Osteoblast (primary cell): ENCODE results near the gene RASAL2. TPM values are rescaled to one million over a fixed set of nuclear protein-coding genes. Genes with fewer than 3 reads are reported as not detected.
A peak's percentile ranks its signal among the peaks of the same experiment; 100 is the strongest.

ENCODE experiments used
- DNase-seq: peaks from one replicate; pipeline ENCODE4 v3.0.0; 2011; ENCODE audit warnings: low spot score, mixed read lengths; ENCODE audit not compliant: insufficient read length; ENCODE audit errors: missing footprints
- H2AFZ ChIP-seq: 2 replicates; pipeline ENCODE4 v1.6.0; 2011; ENCODE audit warnings: mild to moderate bottlenecking, low read length
- H3K27ac ChIP-seq: 2 replicates; pipeline ENCODE4 v1.5.1; 2011; ENCODE audit warnings: mild to moderate bottlenecking, low read depth, low read length, moderate library complexity
- H3K27me3 ChIP-seq: 2 replicates; pipeline ENCODE4 v1.6.0; 2012; ENCODE audit warnings: mild to moderate bottlenecking, control low read depth, inconsistent platforms, low read length, moderate library complexity; ENCODE audit not compliant: insufficient read depth
- H3K36me3 ChIP-seq: 2 replicates; pipeline ENCODE4 v1.5.1; 2011; ENCODE audit warnings: mild to moderate bottlenecking, low read length, control low read depth, moderate library complexity; ENCODE audit not compliant: insufficient read depth
- H3K4me1 ChIP-seq: 2 replicates; pipeline ENCODE4 v1.5.1; 2011; ENCODE audit warnings: mild to moderate bottlenecking, low read length, control low read depth, moderate library complexity; ENCODE audit not compliant: insufficient read depth
- H3K4me2 ChIP-seq: 2 replicates; pipeline ENCODE4 v1.6.0; 2011; ENCODE audit warnings: mild to moderate bottlenecking, low read length; ENCODE audit not compliant: insufficient read depth
- H3K4me3 ChIP-seq: fragments of 200-600 bp; sonication (generic); 3 replicates; pipeline ENCODE4 v1.5.1; 2012; ENCODE audit warnings: mild to moderate bottlenecking, low read length, inconsistent platforms; ENCODE audit not compliant: insufficient read depth
- H3K79me2 ChIP-seq: 2 replicates; pipeline ENCODE4 v1.6.0; 2012; ENCODE audit warnings: mild to moderate bottlenecking, low read length, control low read depth, inconsistent platforms; ENCODE audit not compliant: insufficient read depth
- H3K9me3 ChIP-seq: 2 replicates; pipeline ENCODE4 v1.5.1; 2011; ENCODE audit warnings: low read depth, low read length, control low read depth
- H4K20me1 ChIP-seq: 2 replicates; pipeline ENCODE4 v1.6.0; 2012; ENCODE audit warnings: mild to moderate bottlenecking, low read length, control low read depth; ENCODE audit not compliant: insufficient read depth
- total RNA-seq: library from RNA; depleted of rRNA; stranded (reverse); fragments of >200 nt; gene quantifications from 2 replicates; pipeline ENCODE4 v1.2.3, GENCODE V29; 2012
- TF ChIP-seq, protein P1 (sequence below): IDR thresholded peaks from 2 replicates; pipeline ENCODE4 v1.5.1; 2011; ENCODE audit warnings: mild to moderate bottlenecking, low read depth, low read length, moderate library complexity; ENCODE audit errors: extremely low read depth

RASAL2 gene
- total RNA-seq, 1 donor, result 59.4 TPM

DNA sequence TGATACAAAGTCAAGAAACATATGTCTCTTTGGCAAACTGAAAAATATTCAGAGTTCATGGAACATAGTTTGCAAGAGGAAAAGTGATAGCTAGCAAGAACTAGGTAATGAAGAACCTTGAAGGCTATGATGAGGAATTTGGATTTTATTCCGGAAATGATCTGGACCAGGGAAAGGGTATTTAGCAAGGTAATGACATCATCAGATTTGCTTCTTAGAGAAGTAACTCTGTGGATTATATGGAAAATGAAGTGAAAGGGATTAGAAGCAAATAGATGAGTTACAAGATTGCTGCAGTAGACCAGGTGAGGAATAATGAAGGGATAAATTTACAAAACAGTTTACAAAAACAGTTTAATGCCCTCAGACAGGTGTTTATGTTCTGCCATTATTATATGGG, 197.3 kb downstream of the RASAL2 start:
- no peak for DNase-seq
- Histone ChIP-seq H3K27me3 (no peaks in the 10 kb centered on the region), H3K4me3 (no peak overlapping the region), H3K36me3 (peaks cover 10% of the 10 kb centered on the region), H3K9me3 (no peaks in the 10 kb centered on the region), H4K20me1 (peaks cover 8% of the 10 kb centered on the region), H3K79me2 (peaks cover 38% of the 10 kb centered on the region), H3K4me1 (no peaks in the 10 kb centered on the region), H2AFZ (no peak overlapping the region), H3K4me2 (no peak overlapping the region), H3K27ac (no peak overlapping the region)
- TF ChIP-seq, protein P1, sequence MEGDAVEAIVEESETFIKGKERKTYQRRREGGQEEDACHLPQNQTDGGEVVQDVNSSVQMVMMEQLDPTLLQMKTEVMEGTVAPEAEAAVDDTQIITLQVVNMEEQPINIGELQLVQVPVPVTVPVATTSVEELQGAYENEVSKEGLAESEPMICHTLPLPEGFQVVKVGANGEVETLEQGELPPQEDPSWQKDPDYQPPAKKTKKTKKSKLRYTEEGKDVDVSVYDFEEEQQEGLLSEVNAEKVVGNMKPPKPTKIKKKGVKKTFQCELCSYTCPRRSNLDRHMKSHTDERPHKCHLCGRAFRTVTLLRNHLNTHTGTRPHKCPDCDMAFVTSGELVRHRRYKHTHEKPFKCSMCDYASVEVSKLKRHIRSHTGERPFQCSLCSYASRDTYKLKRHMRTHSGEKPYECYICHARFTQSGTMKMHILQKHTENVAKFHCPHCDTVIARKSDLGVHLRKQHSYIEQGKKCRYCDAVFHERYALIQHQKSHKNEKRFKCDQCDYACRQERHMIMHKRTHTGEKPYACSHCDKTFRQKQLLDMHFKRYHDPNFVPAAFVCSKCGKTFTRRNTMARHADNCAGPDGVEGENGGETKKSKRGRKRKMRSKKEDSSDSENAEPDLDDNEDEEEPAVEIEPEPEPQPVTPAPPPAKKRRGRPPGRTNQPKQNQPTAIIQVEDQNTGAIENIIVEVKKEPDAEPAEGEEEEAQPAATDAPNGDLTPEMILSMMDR, result no peak

DNA sequence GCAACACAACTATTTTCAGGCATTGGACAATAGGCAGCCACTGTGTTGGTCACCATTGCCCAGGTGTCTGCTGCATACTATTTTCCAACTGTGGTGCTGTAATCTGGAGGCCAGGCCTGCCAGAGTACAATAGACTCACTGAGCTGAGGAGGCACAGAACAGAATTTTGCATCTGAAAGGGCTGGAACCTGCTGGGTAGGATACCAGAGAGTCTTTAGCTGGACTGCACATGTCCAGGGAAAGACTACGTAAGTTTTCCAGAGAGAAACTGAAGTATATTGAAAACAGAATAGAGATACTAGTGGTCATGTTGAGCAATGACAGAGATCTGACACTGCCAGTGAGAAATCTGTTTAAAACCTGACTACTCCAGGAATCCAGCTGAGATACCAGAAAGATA, 200.8 kb downstream of the RASAL2 start:
- DNase-seq, result no peak
- no peak overlapping the region for H3K4me2 ChIP-seq
- H3K4me1 ChIP-seq, result peaks cover under 1% of the 10 kb centered on the region
- peaks cover 33% of the 10 kb centered on the region for H3K79me2 ChIP-seq
- H3K36me3 ChIP-seq, result no peaks in the 10 kb centered on the region
- no peak overlapping the region for H2AFZ ChIP-seq
- H3K27me3 ChIP-seq, result no peaks in the 10 kb centered on the region
- H3K27ac ChIP-seq, result no peak overlapping the region
- H3K9me3 ChIP-seq, result no peaks in the 10 kb centered on the region
- no peak overlapping the region for H3K4me3 ChIP-seq
- H4K20me1 ChIP-seq, result peaks cover 8% of the 10 kb centered on the region
- TF ChIP-seq, protein P1, result peak; percentile 20

DNA sequence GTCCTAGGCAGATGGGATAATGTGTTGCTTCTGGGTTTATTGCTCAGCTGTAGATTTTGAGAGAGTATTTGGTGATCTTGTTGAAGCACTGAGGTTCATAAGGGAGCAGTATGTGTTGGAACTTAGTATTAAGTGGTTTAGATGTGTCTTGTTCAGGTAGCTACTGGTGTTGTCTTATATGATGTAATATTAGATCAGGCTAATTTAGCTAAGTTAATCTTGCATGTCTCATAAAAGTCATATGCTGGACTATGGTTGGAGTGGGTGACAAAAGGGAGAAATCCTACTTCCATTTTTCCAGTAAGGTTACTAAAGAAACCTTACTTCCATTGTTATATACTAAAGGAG, 206.4 kb downstream of the RASAL2 start:
- Histone ChIP-seq H3K27ac (peak overlapping the region; percentile 1), H2AFZ (no peak overlapping the region), H3K4me1 (peaks cover 8% of the 10 kb centered on the region), H3K27me3 (no peaks in the 10 kb centered on the region), H4K20me1 (peaks cover 4% of the 10 kb centered on the region), H3K4me2 (peak overlapping the region; percentile 23), H3K79me2 (peaks cover 52% of the 10 kb centered on the region), H3K9me3 (no peaks in the 10 kb centered on the region), H3K4me3 (no peak overlapping the region), H3K36me3 (no peaks in the 10 kb centered on the region)
- DNase-seq, result no peak
- TF ChIP-seq, protein P1, result no peak

DNA sequence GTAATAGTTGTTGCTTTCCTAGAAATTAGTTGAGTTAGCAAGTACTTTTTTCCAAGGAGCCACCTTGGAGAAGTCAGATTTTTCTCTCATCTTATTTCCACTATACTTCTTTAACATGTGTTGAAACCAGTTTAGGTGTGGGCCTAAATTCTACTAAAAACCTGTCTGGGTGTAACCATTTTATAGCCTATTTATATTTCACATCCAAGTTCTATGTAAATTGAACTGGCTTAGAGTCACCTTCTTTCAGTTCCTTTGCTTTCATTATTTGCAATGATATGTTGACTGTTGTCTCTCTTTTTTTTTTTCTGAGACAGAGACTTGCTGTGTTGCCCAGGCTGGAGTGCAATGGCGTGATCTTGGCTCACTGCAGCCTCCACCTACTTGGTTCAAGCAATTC, 207.2 kb downstream of the RASAL2 start:
- TF ChIP-seq, protein P1, result no peak
- Histone ChIP-seq H3K27me3 (no peaks in the 10 kb centered on the region), H3K36me3 (no peaks in the 10 kb centered on the region), H4K20me1 (peaks cover 4% of the 10 kb centered on the region), H3K79me2 (peaks cover 52% of the 10 kb centered on the region), H3K27ac (no peak overlapping the region), H3K4me3 (no peak overlapping the region), H3K4me1 (peaks cover 8% of the 10 kb centered on the region), H3K9me3 (no peaks in the 10 kb centered on the region), H3K4me2 (no peak overlapping the region), H2AFZ (no peak overlapping the region)
- no peak for DNase-seq
